Measurements from ENCODE around the gene IFNL3.

The IFNL3 gene

DNA sequence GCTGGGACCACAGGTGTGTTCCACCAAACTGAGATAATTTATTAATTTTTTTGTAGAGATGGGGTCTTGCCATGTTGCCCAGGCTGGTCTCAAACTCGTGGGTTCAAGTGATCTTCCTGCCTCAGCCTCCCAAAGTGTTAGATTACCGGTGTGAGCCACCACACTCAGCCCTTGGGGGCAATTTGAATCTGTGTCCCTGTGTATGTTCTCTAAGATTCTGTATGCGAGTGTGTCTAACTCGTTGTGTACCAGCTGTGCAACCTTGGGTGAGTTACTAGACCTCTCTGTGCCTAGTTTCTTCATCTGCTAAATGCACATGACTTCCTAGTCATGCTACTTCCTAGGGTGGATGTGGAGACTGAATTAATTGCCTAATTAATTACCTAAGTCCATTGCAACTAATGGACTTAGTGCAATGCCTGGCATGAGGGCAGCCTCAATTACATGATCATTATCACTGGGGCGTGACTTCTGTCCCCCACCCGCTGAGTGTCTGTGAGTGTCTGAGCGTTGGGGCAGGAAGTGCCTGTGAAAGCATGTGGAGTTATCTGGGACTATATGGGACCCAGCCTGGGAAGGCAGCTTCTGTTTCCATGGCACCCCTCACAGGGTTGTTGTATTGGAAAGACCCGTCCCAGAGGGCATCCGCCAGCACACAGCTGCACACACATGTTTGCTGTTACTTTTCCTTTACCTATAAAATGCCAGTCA lies 49.8 kb downstream of the IFNL3 start:
- DNase-seq (ENCODE audit: low read depth in 2 of 3, low spot score in 2 of 3), result no peak

DNA sequence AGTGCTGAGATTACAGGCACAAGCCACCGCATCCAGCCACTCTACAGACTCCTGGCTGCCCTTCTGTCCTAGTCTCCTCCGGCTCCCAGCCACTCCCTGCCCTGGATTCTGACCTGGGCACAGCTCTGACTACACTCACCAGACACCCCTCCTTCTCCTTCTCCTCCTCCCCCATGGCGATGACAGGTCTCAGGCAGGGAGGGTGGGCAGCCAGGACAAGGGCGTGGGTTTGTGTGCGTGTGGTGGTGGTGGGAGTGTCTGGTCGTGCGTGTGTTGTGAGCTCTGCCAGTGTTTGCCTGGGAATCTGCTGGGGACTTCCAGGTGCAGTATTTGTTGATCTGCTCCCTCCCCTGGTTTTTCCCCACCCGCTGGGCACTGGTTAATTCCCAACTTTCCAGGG lies 51.0 kb downstream of the IFNL3 start:
- DNase-seq (ENCODE audit: low read depth in 2 of 3, low spot score in 2 of 3), result no peak
